Measurements from ENCODE around the gene BTG3.

GRCh38 chr21:17651526-17651925 lies 38.8 kb upstream of the BTG3 start:
- TF ChIP-seq EZH2 (IDR thresholded peaks at IDR 0.05; ENCODE audit: borderline replicate concordance, insufficient read depth, low read length, poor library complexity, severe bottlenecking) (no peak), CTCF (IDR thresholded peaks at IDR 0.05; ENCODE audit: poor library complexity, severe bottlenecking) (no peak)

Measured in neural cell (in vitro differentiated cells).